GM12864 (cell line): ENCODE data around the gene DNAJB1.
A peak's percentile ranks its signal among the peaks of the same experiment; 100 is the strongest.
"Not testable (repeated sequence)": the region's sequence is repeated elsewhere in the genome, so short reads cannot be mapped to it uniquely, and the experiment has no call there.

ENCODE experiments used
- DNase-seq: peaks from one replicate; pipeline ENCODE4 v3.0.0-alpha.2; 2011; ENCODE audit warnings: low read depth
- H3K4me3 ChIP-seq: 2 replicates; pipeline ENCODE4 v1.5.1; 2011; ENCODE audit warnings: mild to moderate bottlenecking, low read depth, low read length, control low read depth
- CTCF ChIP-seq: IDR thresholded peaks from 2 replicates; pipeline ENCODE4 v1.5.1; 2011; ENCODE audit warnings: low read depth, mild to moderate bottlenecking, moderate library complexity, low read length, control low read depth, inconsistent platforms; ENCODE audit errors: missing control alignments

DNAJB1 gene

DNA sequence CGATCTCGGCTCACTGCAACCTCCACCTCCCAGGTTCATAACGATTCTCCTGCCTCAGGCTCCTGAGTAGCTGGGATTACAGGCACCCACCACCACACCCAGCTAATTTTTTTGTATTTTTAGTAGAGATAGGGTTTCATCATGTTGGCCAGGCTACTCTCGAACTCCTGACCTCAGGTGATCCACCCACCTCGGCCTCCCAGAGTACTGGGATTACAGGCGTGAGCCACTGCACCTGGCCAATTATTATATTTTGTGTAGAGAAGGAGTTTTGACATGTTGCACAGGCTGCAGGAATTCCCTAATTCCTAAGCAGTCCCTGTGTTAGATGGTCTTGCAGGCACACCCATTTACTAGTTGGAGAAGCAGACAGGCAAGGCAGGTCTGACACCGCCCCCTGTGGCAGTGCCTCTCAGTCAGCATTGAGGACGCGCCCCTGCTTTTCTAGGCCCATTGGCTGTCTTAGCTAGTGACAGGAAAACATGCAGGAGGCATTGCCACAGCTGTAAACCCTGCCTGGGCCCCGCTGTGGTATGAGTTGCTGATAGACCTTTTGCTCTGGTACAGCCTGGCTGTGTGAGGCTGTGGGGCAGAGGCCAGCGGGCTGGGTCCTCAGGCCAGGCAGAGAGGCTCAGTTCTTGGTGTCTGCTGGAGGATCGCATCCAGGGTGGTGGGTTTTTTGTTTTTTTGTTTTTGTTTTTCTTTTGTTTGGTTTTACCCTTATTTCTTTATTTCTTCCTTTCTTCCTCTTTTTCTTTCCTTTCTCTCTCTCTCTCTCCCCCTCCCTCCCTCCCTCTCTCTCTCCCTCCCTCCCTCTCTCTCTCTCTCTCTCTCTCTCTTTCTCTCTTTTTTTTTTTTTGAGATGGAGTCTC lies 33.2 kb upstream of the DNAJB1 start:
- peak; percentile 43 for TF ChIP-seq CTCF
- H3K4me3 ChIP-seq, DNase-seq: not testable (repeated sequence)

GRCh38 chr19:14550201-14550754 lies 32.1 kb upstream of the DNAJB1 start:
- no peak for DNase-seq
- no peak overlapping the region for H3K4me3 ChIP-seq
- TF ChIP-seq CTCF, result no peak

GRCh38 chr19:14545716-14546082 lies 27.5 kb upstream of the DNAJB1 start:
- DNase-seq, result no peak
- H3K4me3 ChIP-seq, result no peak overlapping the region
- no peak for TF ChIP-seq CTCF

DNA sequence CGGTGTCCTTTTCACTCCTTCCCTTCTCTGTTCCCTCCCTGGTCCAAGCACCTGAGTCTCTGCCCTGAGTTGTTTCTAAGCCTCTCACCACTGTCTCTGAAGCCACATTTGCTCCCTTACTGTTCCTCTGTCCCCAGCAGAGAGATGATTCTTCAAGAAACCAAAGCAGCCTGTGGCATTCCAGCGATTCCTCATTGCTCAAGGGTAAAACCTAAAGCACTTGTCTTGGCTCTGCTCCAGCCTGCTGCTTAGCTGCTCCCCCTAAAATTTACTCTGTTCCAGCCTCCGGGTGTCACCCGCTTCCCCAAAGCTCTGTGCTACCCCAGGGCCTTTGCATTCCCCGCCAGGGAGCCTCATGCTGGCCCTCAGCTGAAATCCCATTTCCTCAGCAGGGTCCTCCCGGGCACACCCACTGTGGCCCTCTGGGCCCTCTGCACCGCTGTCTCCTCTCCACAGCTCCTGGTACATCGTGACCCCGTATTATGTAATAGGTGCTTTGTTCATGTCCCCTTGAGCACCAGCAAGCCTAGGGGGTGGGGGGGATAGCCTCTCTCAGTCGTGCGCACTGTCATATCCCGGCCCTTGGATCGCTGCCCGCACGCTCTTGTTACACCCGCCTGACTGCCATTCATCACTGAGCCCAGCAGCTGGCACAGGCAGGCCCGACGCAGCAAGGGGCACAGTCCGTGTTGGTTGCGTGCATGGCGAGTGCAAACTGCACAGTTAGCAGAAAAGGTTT lies 26.9 kb upstream of the DNAJB1 start:
- H3K4me3 ChIP-seq, result no peak overlapping the region
- DNase-seq, result no peak
- no peak for TF ChIP-seq CTCF

DNA sequence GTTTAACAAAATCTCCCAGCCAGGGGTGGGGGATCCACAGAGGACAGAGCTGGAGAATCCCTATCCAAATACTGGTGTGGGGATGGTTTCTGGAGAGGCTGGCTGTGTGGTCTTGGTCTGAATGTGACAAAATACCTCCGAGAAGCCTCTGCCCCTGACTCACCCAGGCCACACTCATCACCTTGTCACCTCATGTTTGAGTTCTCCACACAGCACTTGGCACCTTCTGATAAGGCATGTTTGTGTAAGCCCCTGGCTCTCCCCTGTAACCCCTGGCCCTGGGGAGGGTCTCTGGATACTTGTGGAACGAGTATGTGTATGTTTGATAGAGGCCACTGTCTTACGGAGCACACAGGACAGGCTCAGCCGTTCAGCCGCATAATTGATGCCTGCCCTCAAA lies 25.9 kb upstream of the DNAJB1 start:
- no peak overlapping the region for H3K4me3 ChIP-seq
- DNase-seq, result no peak
- TF ChIP-seq CTCF, result no peak

GRCh38 chr19:14542711-14543328 lies 24.6 kb upstream of the DNAJB1 start:
- H3K4me3 ChIP-seq, result no peak overlapping the region
- TF ChIP-seq CTCF, result no peak
- DNase-seq, result no peak

GRCh38 chr19:14541979-14542378 lies 23.8 kb upstream of the DNAJB1 start:
- DNase-seq, H3K4me3 ChIP-seq: not testable (repeated sequence)
